HG02759 (cell line): ENCODE results near the gene AGO4.
"Not testable (repeated sequence)": the region's sequence is repeated elsewhere in the genome, so short reads cannot be mapped to it uniquely, and the experiment has no call there.

Experiments
- ATAC-seq: cut with Tn5 transposase; IDR thresholded peaks from one replicate; pipeline ENCODE4 v1.9.1; 2021; ENCODE audit warnings: mild to moderate bottlenecking, moderate library complexity; ENCODE audit not compliant: unreplicated experiment

Gene AGO4

DNA sequence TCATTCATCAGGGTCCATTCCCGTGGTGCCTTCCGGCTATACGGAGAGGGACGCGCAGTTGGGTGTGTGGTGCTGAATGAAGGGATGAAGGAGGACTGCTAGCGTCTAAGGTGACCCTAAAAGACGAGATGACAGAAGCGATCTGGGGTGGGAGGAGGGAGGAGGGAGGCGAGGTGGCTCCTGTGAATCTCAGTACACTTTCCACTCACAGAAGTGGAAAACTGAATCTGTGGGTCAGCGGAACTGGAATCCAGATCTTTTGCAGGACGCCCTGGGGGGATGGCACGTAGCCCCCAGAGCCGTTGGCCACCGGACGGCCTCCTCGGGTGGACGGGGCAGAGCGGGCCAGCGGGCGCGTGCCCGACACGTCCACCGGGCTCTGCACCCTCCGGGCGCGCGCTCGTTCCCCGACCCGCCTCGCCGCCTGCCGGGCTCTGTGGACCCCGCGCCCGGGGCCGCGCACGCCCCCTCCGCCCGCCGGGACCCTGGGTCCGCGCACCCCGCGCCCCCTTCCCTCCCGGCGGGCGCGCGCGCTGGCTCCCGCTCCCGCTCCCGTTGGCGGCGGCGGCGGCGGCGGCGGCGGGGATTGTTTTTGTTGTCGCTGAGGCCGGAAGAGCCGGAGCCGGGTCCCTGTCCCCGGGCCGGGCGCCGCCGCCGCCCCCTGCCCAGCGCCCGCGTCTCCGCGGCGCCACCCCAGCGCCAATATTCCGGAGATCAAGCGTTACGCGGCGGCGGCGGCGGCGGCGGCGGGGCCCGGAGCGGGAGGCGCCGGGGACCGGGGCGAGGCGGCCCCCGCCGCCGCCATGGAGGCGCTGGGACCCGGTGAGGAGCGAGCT, at the start of gene AGO4:
Gene AGO4, plus strand, starts transcription at position 403 of the 836 bp plus-strand sequence. Its CDS starts 401 bp downstream, at position 804.
- peak; percentile 46 for ATAC-seq

GRCh38 chr1:35762141-35762540, 45.7 kb upstream of the AGO4 start:
- no peak for ATAC-seq

DNA sequence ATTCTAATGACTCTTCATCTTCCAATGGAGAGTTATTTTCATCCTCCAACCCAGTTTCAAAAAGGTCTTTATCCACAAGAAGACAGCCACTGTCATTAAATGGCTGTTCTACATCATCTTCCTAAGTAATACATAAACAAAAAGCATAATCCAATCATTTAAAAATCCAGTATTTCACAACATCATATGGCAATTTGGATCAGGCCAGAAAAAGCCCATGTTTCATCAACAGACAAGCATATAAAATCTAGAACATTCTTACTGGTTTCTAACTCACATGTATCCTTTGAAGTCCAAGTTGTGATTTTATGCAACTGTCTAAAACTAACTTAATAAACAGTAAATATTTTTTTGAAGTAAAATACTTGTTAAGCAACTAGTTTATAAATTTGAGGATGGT, 44.6 kb upstream of the AGO4 start:
- no peak for ATAC-seq

- ATAC-seq: no peak
Observed at GRCh38 chr1:35764283-35764682, 43.5 kb upstream of the AGO4 start.

DNA sequence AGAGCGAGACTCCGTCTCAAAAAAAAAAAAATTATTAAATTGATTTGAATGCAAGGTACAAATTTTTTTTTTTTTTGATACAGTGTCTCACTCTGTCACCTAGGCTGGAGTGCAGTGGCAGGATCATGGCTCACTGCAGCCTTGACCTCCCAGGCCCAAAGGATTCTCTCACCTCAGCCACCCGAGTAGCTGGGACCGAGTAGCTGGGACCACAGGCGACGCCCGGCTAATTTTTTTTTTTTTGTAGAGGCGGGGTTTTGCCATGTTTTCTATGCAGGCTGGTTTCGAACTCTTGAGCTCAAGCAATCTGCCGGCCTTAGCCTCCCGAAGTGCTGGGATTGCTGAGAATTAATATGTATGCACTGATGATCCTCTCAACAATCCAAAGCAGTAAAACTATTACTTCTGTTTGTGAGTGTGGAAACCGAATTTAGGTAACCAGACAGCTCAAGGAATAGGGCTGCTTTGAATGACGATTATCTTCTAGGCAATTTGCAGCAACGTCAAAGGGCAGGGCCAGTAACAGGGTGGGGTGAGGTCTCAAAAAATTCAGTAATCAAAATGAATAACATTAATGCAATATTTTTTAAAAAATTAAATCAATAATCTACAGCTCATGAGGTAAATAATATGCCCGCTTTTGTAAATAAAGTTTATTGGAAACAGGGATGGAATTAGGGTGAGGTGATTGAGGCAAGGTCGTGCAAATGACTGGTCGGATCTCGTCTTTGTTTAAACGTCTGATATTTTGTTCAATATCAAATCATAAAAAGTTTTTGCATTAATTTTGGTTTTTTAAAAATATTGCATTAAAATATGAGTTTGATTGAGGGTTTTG, 39.2 kb upstream of the AGO4 start:
- ATAC-seq: no peak

DNA sequence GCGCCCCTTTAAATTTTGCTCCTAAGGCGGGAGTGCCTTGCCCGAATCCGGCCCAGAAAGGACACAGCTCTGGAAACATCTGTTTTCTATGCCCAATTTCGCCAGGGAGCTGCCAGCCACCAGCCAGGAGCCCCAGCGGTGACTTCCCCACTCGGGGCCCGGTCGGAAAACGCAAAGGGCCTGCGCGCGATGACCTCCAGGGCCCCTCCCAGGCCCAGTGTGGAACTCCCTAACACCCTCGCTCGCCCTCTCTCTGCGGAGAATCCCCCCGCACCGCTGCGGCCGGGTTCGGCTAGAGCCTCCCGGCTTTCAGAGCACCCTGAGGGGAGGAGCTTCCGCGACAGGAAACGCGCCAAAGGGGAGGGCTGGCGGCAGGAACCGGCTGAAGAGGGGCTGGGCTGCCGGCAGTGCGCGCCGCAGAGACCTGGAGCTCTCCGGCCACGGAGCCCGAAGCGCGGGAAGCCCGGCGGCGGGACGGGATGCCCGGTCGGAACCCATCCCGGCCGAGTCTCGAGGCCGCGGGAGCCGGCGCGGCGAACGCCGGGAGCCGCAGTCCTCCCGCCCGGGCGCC, 38.5 kb upstream of the AGO4 start:
- ATAC-seq: peak; percentile 83

DNA sequence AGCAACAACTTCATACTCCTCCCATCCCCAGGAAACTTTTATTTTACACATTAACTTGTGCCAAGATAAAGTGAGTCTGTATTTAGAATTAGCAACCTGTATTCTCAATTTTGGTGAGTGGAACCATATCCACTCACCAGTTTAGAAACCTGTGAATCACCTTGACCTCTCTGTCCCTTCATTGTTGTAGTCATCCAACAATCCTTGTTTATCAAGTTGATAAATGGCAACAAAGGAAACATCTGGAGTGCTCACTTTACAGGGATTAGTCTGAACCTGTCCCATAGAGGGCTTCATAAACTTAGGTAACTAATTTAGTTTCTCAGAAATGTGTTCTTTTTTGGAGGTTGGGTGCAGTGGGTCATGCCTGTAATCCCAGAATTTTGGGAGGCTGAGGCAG, 34.1 kb upstream of the AGO4 start:
- no peak for ATAC-seq

DNA sequence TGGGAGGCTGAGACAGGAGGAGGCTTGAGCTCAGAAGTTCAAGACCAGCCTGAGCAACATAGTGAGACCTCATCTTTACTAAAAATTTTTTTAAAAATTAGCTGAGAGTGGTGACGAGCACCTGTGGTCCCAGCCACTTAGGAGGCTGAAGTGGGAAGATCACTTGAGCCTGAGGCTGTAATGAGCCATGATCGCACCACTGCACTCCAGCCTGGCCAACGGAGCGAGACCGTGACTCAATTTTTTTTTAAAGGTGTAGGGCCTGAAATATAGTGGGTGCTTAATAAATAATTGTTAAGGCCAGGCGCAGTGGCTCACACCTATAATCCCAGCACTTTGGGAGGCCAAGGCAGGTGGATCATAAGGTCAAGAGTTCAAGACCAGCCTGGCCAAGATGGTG, 31.6 kb upstream of the AGO4 start:
- not testable (repeated sequence) for ATAC-seq

- no peak for ATAC-seq
Observed at GRCh38 chr1:35777109-35777508, 30.7 kb upstream of the AGO4 start.

- no peak for ATAC-seq
Observed at GRCh38 chr1:35783055-35783583, 24.7 kb upstream of the AGO4 start.

GRCh38 chr1:35784364-35784763, 23.5 kb upstream of the AGO4 start:
- ATAC-seq: not testable (repeated sequence)

DNA sequence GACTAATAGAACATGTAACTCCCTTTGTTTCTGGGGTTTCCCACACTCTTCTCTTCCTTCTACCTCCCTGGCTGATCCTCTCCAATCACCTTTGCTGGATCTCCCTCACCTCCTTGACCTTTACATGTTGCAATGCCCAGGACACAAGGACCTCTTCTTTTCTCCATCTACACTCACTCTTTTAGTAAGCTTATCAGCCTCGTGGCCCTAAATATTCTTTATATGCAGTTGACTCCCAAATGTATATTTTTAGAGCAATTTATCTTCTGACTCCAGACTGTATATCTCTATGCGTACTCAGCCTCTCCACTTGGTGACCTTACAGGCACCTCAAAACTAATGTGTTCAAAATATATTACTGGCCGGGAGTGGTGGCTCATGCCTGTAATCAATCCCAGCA, 19.7 kb upstream of the AGO4 start:
- no peak for ATAC-seq

GRCh38 chr1:35790670-35791069, 17.1 kb upstream of the AGO4 start:
- no peak for ATAC-seq

GRCh38 chr1:35795295-35795694, 12.5 kb upstream of the AGO4 start:
- ATAC-seq: no peak

GRCh38 chr1:35797380-35797779, 10.4 kb upstream of the AGO4 start:
- ATAC-seq: no peak

GRCh38 chr1:35798019-35798418, 9.8 kb upstream of the AGO4 start:
- ATAC-seq: not testable (repeated sequence)

DNA sequence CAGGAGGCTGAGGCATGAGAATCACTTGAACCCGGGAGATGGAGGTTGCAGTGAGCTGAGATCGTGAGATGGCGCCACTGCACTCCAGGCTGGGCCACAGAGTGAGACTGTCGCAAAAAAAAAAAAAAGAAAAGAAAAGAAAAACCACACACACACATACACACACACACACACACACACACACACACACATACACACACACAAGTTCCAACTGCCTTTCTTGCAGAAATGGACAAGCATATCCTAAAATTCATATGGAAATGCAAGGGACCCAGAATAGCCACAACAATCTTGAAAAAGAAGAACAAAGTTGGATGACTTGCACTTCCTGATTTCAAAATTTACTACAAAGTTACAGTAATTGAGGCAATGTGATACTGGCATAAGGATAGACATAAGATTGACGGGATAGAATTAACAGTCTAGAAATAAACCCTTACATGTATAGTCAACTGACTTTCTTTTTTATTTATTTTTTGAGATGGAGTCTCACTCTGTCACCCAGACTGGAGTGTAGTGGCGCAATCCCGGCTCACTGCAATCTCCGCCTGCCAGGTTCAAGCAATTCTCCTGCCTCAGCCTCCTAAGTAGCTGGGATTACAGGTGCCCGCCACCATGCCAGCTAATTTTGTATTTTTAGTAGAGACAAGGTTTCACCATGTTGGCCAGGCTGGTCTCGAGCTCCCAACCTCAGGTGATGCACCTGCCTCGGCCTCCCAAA, 7.5 kb upstream of the AGO4 start:
- not testable (repeated sequence) for ATAC-seq

DNA sequence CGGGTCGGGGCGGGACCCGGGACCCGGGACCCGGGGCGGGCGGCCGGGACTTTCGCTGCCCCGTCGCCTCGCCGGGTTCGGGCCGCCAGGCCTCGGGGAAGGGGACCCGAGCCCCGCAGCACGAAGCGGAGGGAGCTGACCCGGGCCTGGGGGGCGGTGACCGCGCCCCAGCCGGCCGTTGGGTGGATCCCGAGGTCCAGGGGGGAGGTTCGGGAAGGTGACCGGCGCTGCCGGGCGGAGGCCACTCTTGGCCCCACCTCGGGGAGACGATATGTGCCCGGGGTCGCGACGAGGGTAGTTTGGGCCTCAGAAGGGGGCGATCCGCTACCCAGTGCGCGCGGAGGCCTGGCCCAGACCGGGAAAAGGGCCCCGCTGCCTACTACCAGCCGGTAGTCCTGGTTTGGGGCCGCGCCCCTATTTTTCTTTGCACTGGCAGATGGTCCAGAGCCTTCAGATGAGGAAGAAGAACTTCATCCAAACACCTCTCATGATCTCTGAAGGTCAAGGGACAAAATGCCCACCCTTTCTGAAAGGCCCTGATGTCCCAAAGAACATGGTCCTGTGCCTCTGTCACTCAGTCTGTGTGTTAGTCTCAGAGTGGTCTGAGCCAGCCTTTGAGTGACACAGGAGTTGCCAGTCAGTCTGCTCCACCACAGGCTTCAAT, 766 bp downstream of the AGO4 start:
- peak; percentile 47 for ATAC-seq

DNA sequence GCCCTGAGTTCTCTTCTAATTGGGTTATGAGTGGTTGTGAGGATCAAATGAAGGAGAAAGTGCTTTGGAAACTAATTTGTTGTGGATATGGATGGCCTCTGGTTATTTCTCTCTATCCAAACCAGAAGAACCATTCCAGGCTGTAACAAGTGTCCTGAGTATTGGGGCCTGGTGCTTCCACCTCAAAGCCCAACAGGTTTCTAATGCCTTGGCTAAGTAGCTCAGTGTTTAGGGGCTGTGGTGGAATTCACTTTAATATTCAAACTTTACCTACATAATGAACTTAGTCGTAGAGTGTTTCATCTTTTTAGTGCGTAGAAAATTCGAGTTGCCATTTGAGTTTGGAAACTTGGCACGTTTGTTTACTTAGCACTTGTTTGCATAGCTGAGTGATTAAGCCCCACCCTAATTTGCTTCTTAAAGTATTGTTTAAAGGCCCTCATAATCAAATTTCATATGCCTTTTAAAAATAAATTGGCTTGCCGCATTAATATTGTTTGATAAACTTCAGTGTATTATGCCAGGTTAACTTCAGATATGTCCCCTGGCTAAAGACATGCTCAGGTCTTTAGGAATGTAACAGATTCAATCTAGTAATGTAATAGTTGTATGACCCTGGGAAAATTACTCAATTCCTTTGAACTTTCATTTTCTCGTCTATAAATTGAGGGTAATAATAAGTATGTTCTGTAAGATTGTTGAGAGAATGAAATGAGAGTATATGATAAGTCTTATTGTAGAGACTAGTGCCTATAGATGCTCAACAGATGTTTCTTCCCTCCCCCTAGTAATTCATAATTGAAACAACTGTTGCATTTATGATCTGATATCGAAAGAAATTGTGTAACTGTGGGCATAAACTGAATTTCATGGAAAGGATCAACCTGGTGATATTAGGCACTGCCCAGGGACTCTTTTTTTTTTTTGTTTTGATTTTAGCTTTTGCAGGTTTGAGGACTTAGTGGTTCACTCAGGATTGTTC, 1.6 kb downstream of the AGO4 start:
- ATAC-seq: no peak
